ENCODE measurements around the gene DPP4.

DPP4 gene

DNA sequence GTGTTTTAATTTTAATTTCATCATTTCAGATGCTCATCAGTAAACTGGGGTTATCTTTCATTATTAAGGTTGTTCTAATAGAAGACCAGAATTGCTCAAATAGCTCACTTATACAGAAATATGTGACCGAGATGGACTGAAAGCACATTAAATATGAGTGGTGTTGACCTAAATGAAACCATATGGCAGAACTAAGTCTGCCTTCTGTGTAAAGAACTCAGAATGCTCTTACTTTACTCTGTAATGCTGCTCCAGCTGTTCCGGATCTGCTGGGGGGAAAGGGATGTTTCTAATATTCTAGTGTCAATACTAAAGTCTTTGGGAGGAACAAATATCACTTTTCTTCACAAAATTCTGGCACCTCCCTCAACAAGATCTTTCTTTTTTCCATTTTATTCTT is 131.0 kb downstream of the DPP4 start:
- DNase-seq (ENCODE audit: low read depth) = no peak

More for the DNA sequence above, 131.0 kb downstream of the DPP4 start:
- H3K4me3 ChIP-seq (ENCODE audit: low read length) = no peak overlapping the region
- TF ChIP-seq, protein P1, sequence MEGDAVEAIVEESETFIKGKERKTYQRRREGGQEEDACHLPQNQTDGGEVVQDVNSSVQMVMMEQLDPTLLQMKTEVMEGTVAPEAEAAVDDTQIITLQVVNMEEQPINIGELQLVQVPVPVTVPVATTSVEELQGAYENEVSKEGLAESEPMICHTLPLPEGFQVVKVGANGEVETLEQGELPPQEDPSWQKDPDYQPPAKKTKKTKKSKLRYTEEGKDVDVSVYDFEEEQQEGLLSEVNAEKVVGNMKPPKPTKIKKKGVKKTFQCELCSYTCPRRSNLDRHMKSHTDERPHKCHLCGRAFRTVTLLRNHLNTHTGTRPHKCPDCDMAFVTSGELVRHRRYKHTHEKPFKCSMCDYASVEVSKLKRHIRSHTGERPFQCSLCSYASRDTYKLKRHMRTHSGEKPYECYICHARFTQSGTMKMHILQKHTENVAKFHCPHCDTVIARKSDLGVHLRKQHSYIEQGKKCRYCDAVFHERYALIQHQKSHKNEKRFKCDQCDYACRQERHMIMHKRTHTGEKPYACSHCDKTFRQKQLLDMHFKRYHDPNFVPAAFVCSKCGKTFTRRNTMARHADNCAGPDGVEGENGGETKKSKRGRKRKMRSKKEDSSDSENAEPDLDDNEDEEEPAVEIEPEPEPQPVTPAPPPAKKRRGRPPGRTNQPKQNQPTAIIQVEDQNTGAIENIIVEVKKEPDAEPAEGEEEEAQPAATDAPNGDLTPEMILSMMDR (conservative IDR thresholded peaks at IDR 0.05; ENCODE audit: low read depth, low read length) = no peak

Measured in retinal pigment epithelial cell (primary cell).